Activated CD8-positive, alpha-beta memory T cell treated with anti-CD3 and anti-CD28 coated beads, Interleukin-2, amount 50 U/mL, for 48 hours (primary cell): ENCODE results near the gene FAM200A.
A peak's percentile ranks its signal among the peaks of the same experiment; 100 is the strongest.

Source experiments
- DNase-seq: peaks from one replicate; pipeline ENCODE4 v3.0.0-alpha.2; 2020

FAM200A gene

GRCh38 chr7:99499721-99500636 lies 51.9 kb downstream of the FAM200A start, which contains the start of gene ZNF394:
ZNF394 (minus strand) TSS chr7:99500281; CDS start chr7:99500093, 188 bp downstream.
- DNase-seq: peak; percentile 92

GRCh38 chr7:99499371-99499720 lies 52.6 kb downstream of the FAM200A start:
- DNase-seq: no peak

GRCh38 chr7:99498546-99498944 lies 53.4 kb downstream of the FAM200A start:
- DNase-seq: no peak

- no peak for DNase-seq
These were observed 54.0 kb downstream of the FAM200A start for GRCh38 chr7:99497766-99498545.
